ENCODE measurements around the gene CGB2. TPM values are rescaled to one million over a fixed set of nuclear protein-coding genes. Genes with fewer than 3 reads are reported as not detected.

CGB2 gene
- not detected in 2 replicates for total RNA-seq

DNA sequence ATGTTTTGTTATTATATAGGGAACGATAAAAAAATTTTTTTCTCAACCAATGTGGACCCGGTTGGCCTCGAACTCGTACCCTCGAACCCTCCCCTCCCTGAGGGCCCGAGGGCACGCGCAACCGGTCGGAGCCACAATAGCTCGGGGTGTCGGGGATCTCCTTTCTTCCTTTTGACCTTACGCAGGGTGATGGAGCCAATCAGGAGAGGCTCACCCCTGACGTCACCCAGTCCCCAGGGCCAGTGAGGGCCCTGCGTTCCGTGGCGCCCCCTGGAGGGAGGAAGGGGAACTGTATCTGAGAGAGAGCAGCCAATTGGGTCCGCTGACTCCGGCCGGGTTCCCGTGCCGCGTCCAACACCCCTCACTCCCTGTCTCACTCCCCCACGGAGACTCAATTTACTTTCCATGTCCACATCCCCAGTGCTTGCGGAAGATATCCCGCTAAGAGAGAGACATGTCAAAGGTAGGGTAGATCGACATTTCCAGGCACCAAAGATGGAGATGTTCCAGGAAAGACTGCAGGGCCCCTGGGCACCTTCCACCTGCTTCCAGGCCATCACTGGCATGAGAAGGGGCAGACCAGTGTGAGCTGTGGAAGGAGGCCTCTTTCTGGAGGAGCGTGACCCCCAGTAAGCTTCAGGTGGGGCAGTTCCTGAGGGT, at the start of gene CGB2:
Gene CGB2, plus strand, starts transcription at position 249 of the 660 bp plus-strand sequence. Its CDS starts 206 bp downstream, at position 455.

DNA sequence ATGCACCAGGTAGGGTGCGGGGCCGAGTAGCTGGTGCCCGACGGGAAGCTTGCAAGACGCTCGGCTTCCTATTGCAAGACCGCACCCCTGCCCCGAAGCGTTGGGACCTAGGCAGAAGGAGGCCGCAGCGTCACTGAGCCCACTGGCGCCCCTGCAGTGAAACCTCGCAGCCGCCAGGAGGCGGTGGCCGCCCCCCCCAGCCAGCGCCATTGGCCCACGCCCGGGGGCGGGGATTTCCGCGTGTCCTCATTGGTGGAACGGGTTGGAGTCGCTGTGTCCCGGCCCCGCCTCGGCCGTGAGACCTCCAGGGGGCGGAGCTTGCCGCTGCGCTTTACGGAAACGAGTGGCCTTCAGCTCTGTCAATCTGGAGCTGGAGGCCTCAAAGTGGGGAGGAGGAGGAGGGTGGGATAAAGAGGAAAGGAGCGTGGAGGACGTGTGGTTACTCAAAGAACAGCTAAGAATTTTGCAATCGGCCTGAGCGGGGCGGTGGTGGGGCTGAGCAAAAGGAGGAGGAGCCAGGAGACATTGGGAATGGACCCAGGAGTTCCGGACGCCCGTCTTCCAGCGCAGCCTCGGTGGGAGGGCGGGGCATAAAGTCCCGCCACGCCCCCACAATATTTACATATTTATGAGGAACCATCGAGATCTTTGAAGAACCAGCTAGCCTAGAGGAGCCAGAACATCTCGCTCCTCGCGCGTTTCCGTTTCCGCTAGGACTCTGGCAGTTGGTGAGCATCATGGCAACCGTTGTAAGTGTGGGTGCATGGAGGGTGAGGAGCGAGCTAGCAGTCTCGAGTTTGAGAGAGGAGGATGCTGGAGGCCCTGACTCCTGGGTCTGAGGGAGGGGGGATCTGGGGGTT, 38.3 kb upstream of the CGB2 start, which contains the start of the genes GYS1 and RUVBL2:
Gene GYS1, minus strand, starts transcription at position 135 of the 860 bp plus-strand sequence. CDS start 197 bp downstream, outside the sequence.
Gene RUVBL2, plus strand, starts transcription at position 713 of the 860 bp plus-strand sequence. Its CDS starts 25 bp downstream, at position 738.

DNA sequence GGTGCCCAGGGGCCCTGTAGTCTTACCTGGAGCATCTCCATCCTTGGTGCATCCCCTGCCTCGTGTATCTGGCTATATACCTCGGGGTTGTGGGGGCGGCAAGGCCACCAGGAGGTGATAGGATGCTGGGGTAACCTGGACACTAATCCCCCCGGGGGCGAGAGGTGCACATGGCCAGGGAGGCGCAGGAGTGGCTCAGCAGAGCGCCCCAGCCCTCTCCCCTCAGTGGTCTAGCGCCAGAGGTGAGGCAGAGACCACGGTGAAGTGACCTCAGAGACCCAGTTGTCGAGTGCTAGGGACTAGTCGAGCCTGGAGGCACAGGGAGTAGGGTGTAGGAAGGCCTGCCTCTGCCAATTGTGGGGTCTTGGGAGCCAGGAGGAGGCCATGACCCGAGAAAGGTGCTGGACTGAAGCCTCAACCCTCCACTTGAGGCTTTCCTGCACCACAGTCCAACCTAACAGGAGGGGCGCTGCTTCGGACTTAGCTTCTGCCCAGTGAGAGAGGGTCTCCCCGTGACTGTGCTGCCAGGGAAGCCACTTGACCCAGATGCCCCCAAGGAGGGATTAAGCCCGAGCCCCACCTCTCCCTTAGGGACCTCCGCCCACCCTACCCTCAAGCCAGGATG, 14.5 kb upstream of the CGB2 start, which contains the start of gene LHB:
Gene LHB, minus strand, starts transcription at position 51 of the 625 bp plus-strand sequence. Its CDS starts 10 bp downstream, at position 41.

DNA sequence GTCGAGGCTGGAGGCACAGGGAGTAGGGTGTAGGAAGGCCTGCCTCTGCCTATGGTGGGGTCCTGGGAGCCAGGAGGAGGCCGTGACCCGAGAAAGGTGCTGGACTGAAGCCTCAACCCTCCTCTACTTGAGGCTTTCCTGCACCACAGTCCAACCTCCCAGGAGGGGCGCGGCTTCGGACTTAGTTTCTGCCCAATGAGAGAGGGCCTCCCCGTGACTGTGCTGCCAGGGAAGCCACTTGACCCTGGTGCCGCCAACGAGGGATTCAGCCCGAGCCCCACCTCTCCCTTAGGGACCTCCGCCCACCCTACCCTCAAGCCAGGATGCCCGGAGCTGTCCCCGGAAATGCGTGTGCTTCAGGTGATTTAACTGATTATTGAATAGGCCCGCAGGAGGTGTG, 7.5 kb upstream of the CGB2 start, which contains the start of gene CGB3:
Gene CGB3, minus strand, starts transcription at position 101 of the 400 bp plus-strand sequence. CDS start 362 bp downstream, outside the sequence.

GRCh38 chr19:49036815-49037214, 5.1 kb downstream of the CGB2 start, which contains the start of gene CGB1:
CGB1 (minus strand) TSS chr19:49036895; CDS start chr19:49036711, 184 bp downstream.

DNA sequence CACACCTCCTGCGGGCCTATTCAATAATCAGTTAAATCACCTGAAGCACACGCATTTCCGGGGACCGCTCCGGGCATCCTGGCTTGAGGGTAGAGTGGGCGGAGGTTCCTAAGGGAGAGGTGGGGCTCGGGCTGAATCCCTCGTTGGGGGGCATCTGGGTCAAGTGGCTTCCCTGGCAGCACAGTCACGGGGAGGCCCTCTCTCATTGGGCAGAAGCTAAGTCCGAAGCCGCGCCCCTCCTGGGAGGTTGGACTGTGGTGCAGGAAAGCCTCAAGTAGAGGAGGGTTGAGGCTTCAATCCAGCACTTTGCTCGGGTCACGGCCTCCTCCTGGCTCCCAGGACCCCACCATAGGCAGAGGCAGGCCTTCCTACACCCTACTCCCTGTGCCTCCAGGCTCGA, 11.9 kb downstream of the CGB2 start, which contains the start of gene CGB5:
Gene CGB5, plus strand, starts transcription at position 301 of the 400 bp plus-strand sequence. CDS start 362 bp downstream, outside the sequence.

DNA sequence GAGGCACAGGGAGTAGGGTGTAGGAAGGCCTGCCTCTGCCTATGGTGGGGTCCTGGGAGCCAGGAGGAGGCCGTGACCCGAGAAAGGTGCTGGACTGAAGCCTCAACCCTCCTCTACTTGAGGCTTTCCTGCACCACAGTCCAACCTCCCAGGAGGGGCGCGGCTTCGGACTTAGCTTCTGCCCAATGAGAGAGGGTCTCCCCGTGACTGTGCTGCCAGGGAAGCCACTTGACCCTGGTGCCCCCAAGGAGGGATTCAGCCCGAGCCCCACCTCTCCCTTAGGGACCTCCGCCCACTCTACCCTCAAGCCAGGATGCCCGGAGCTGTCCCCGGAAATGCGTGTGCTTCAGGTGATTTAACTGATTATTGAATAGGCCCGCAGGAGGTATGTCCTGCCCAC, 17.3 kb downstream of the CGB2 start, which contains the start of gene CGB8:
Gene CGB8, minus strand, starts transcription at position 101 of the 400 bp plus-strand sequence. CDS start 372 bp downstream, outside the sequence.

DNA sequence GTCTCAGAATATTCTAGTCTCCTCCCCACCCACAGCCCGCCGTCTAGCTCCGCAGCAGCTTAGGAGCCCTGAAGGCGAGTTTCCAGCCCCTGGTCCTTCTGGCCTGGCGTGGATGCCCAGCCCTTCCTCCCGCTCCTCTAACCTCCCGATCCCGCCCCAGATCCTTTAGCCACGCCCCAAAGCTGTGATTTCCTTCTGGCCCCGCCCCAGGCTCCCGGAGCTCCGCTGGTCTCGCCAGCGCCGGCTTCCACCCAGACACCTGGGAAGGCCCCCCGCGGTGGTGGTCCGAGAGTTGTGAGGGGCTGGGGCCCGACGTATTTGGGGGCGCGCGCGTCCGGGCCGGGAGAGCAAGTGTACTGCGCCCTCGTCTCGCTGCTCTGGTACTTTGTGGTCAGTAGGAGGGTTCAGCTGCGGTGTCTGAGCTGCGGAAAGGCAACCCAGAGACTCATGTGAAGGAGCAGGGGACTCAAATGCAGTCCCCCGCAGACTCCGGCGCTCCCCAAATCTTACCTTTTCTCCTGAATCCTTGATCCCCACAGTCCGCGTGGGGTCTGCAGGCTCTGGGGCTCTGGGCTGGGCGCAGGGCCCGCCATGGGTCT, 26.0 kb downstream of the CGB2 start, which contains the start of gene CGB7:
Gene CGB7, minus strand, starts transcription at position 114 of the 599 bp plus-strand sequence. CDS start 2,374 bp downstream, outside the sequence.

DNA sequence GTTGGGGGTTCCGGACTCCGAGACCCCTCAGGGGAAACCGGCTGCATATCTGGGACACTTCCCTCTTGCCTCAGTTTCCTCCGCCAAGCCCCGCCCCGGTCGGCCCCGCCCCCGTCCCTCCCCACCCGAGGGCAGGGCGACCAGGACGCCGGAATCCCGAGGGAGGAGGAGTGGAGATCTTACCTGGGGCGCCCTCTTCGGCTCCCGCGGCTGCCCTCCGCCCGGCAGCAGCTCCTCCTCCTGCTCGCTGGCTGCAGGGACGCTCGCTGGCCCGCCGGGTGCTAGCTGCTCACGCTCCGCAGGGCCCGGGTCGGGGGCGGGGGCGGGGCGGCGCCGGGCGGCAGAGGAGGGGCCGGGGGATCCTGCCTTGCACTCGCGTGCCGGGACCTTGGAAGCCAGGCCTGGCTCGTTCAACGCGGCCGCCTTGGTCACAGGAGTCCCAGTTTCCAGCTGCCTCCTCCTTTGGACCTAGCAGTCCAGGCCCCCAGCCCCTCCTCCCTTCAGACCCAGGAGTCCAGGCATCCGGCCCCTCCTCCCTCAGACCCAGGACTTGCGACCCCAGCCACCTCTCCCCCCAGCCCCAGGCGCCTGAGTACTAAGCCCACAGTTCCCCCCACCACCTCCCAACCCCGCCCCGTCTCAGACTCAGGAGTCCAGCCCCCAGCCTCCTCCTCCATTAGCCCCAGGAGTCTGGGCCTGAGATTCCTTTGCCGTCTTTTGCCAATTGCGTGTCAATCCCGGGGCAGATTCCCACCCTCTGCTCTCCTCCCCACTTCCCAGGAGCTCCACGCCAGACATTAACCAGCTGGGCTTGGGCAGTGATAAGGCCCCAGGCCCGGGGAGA, 33.3 kb downstream of the CGB2 start, which contains the start of gene NTF4:
Gene NTF4, minus strand, starts transcription at position 51 of the 844 bp plus-strand sequence. CDS start 2,821 bp downstream, outside the sequence.

Small RNAs within 50 kb of the gene (small RNA-seq; reads per million reads assigned to genes)
- not detected for gene MIR6798
- gene RN7SL708P = not detected

Other genes with a start within 250 kb of the CGB2 start
- 43.7 and 44.2 TPM in 2 replicates for gene BCAT2, start 220.9 kb upstream of the CGB2 start, total RNA-seq
- 1.1 and 1.4 TPM in 2 replicates for gene HSD17B14, start 195.4 kb upstream of the CGB2 start, total RNA-seq
- 16.4 and 21.3 TPM in 2 replicates for gene PLEKHA4, start 163.3 kb upstream of the CGB2 start, total RNA-seq
- 41.5 and 55.9 TPM in 2 replicates for gene PPP1R15A, start 159.5 kb upstream of the CGB2 start, total RNA-seq
- gene TULP2, start 133.1 kb upstream of the CGB2 start, total RNA-seq = 0.37 TPM in 1 of 2 replicates, not detected in the other
- gene NUCB1, start 131.6 kb upstream of the CGB2 start, total RNA-seq = 134 and 211 TPM in 2 replicates
- not detected in 2 replicates for gene DHDH, start 98.2 kb upstream of the CGB2 start, total RNA-seq
- gene BAX, start 77.0 kb upstream of the CGB2 start, total RNA-seq = 47.0 and 70.8 TPM in 2 replicates
- 2,886 and 3,269 TPM in 2 replicates for gene FTL, start 66.6 kb upstream of the CGB2 start, total RNA-seq
- gene GYS1, start 38.6 kb upstream of the CGB2 start, total RNA-seq = 55.1 and 57.0 TPM in 2 replicates
- gene RUVBL2, start 38.0 kb upstream of the CGB2 start, total RNA-seq = 301 and 328 TPM in 2 replicates
- not detected in 2 replicates for gene LHB, start 14.8 kb upstream of the CGB2 start, total RNA-seq
- gene CGB3, start 7.6 kb upstream of the CGB2 start, total RNA-seq = not detected in 2 replicates
- gene CGB1, start 5.0 kb downstream of the CGB2 start, total RNA-seq = not detected in 2 replicates
- gene CGB5, start 12.0 kb downstream of the CGB2 start, total RNA-seq = not detected in 2 replicates
- gene CGB8, start 17.2 kb downstream of the CGB2 start, total RNA-seq = not detected in 2 replicates
- 0.20 TPM in 1 of 2 replicates, not detected in the other for gene CGB7, start 25.9 kb downstream of the CGB2 start, total RNA-seq
- not detected in 2 replicates for gene NTF4, start 32.9 kb downstream of the CGB2 start, total RNA-seq
- not detected in 2 replicates for gene KCNA7, start 40.8 kb downstream of the CGB2 start, total RNA-seq
- gene SNRNP70, start 53.6 kb downstream of the CGB2 start, total RNA-seq = 140 and 162 TPM in 2 replicates
- 1.8 and 2.7 TPM in 2 replicates for gene LIN7B, start 82.5 kb downstream of the CGB2 start, total RNA-seq
- gene C19orf73, start 87.3 kb downstream of the CGB2 start, total RNA-seq = 0.37 and 0.78 TPM in 2 replicates
- 0.78 and 1.8 TPM in 2 replicates for gene PPFIA3, start 87.7 kb downstream of the CGB2 start, total RNA-seq
- not detected in 2 replicates for gene HRC, start 123.5 kb downstream of the CGB2 start, total RNA-seq
- 14.1 and 14.3 TPM in 2 replicates for gene TRPM4, start 125.9 kb downstream of the CGB2 start, total RNA-seq